HS-27A (cell line): Measurements from ENCODE around the gene FN3K.
"Not testable (repeated sequence)": the region's sequence is repeated elsewhere in the genome, so short reads cannot be mapped to it uniquely, and the experiment has no call there.

Experiments
- DNase-seq: peaks from one replicate; pipeline ENCODE4 v3.0.0-alpha.2; 2012; ENCODE audit warnings: low read depth, missing footprints

Gene FN3K

DNA sequence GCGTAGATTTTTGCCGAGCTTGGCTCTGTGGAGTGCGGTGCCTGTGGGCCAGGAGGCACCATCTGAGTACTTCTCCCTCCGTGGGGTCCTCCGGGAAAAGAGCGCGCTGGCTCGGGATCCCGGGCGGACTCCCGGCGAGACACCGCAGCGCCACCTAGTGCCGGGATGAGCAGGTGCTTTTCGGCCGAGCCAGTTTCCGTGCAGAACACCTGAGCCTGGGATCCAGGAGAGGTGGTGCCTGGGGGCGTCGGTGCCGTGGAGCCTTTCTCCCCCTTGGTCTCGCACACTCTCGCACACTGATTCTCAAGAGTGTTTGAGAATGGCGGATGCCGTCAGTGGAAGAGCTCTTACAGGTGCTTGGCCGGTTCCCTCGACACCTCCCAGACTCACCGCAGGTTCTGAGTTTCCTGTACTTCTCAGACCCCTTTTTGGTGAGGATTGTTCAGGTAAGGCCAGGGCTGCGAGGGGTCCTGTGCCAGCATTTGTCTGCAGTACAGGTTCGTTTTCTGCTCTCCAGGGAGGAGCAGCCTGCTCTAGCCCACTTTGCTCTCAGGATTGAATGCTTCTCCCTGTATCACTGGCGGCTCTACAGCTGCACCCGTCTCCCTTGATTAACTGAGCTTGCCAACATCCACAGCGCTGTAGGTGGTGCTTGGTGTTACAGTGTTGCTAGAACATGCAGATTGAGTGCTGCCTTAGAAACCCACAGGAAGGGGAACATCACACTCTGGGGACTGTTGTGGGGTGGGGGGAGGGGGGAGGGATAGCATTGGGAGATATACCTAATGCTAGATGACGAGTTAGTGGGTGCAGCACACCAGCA is 39.8 kb downstream of the FN3K start:
- DNase-seq = no peak

GRCh38 chr17:82776454-82776853 is 41.0 kb downstream of the FN3K start:
- DNase-seq = no peak

DNA sequence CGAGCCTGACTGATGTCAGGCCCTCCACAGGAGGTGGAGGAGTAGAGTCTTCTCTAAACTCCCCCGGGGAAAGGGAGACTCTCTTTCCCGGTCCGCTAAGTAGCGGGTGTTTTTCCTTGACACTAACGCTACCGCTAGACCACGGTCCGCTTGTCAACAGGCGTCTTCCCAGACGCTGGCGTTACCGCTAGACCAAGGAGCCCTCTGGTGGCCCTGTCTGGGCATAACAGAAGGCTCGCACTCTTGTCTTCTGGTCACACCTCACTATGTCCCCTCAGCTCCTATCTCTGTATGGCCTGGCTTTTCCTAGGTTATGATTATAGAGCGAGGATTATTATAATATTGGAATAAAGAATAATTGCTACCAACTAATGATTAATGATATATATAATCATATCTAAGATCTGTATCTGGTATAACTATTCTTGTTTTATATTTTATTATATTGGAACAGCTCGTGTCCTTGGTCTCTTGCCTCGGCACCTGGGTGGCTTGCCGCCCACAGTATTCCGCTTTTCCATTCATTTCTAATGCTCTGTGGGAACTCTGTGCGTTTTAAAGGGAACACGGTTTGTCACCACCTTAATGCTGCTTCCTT is 42.5 kb downstream of the FN3K start:
- DNase-seq = not testable (repeated sequence)

GRCh38 chr17:82779541-82779940 is 44.1 kb downstream of the FN3K start:
- DNase-seq = no peak

GRCh38 chr17:82780195-82780594 is 44.8 kb downstream of the FN3K start:
- DNase-seq = no peak

GRCh38 chr17:82780971-82781893 is 45.8 kb downstream of the FN3K start:
- DNase-seq = no peak

DNA sequence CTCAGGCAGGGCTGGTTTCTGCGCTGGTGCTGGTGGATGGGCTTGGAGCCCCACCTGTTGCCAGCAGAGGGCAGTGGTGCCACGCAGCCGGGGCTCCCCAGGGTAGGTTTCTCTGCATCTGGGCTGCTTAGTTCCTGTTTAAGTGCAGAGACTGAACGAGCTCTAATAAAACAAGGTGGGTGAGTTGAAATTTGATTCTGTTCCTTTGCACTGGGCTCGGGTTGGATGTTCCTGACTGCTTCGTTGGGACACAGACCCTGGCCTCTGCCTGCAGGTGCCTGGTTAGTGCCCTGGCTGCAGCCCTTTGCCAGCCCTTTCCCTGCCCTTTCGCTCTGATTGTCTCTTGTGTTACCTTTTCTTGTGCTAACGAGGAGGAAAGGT is 46.5 kb downstream of the FN3K start:
- DNase-seq = peak; percentile 23

DNA sequence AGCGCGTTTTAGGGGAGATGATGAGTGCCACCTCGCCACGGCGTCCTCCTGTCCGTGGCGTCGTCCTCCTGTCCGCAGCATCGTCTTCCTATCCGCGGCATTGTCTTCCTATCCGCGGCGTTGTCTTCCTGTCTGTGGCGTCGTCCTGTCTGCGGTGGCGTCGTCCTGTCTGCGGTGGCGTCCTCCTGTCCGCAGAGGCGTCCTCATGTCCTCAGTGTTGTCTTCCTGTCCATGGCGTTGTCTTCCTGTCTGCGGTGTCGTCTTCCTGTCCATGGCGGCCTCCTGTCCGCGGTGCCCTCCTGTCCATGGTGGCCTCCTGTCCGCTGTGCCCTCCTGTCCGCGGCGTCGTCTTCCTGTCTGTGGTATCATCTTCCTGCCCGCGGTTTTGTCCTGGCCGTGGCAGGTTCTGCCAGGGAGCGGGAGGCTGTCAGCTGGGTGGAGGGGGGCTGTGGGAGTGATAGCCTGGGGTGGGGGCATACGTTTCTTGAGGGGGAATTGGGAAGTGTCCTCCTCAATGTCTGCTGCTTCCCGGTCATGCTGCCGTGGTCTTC is 47.3 kb downstream of the FN3K start:
- DNase-seq = no peak

DNA sequence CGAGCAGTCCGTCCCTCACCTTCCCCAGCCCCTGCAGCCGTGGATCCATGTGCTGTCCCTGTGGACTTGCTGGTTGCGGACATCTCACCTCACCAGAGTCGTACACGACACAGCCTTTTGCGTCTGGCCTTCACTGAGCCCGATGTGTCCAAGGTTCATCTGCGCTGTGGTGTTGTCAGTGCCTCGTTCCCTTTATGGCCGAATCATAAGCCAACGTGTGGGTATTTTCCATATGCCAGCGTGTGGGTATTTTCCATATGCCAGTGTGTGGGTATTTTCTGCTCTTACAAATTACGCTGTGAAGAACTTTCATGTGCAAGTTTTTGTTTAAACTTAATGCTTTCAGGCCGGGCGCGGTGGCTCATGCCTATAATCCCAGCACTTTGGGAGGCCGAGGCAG is 48.1 kb downstream of the FN3K start:
- DNase-seq = no peak

- not testable (repeated sequence) for DNase-seq
Measured at GRCh38 chr17:82785581-82785980, 50.2 kb downstream of the FN3K start.

DNA sequence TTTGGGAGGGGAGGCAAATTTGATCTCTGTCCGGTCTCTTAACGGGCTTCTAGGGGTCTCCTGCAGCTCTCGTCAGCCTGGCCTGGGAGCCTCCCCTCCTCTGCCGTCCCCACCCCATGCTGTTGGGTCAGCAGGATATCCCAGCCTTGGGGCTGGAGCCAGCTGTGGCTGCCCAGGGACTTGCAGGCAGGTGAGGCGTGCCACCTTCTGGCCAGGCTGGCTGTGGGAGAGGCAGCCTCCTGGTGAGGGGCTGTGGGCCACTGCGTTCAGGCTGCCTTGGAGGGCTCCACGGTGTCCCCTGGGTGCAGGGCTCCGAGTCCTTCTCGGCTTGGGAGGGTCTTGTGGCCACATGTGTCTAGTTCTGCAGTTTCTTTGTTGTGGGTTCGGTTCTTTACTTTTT is 51.0 kb downstream of the FN3K start:
- no peak for DNase-seq

DNA sequence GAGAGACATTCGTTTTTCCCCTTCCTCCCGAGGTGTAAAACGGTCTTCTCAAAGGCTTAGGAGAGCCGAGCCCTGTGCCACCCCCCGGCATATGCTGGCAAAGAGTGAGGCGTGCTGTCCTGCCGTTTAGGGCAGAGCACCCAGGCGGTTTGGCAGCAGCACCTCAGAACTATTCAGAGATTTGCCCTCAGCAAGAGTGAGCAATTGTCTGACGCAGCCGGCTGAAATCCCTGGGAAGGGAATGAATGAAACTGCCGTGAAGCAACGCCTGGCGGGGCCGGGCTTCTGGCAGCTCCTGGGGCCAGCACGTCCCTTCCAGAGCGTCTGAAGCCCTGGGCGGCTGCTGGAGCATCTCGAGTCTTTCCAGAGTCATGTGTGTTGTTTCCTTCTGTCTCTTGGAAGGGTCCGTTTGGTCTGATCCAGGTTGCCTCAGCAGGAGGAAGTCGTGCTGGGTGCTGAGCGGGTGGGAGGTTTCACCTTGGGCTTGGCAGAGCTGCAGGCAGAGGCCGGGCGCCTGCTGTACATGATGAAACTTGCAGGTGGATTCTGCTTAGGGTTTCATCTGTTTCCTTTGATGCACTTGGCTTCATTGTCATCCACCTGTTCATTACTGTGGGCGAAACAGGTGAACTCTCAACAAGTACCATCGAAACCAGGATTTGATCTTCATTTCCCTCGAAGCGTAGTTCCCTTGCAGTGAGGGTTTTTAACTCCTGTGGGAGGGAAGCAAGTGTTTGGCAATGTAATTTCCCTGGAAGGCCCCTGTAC is 51.9 kb downstream of the FN3K start:
- no peak for DNase-seq

DNA sequence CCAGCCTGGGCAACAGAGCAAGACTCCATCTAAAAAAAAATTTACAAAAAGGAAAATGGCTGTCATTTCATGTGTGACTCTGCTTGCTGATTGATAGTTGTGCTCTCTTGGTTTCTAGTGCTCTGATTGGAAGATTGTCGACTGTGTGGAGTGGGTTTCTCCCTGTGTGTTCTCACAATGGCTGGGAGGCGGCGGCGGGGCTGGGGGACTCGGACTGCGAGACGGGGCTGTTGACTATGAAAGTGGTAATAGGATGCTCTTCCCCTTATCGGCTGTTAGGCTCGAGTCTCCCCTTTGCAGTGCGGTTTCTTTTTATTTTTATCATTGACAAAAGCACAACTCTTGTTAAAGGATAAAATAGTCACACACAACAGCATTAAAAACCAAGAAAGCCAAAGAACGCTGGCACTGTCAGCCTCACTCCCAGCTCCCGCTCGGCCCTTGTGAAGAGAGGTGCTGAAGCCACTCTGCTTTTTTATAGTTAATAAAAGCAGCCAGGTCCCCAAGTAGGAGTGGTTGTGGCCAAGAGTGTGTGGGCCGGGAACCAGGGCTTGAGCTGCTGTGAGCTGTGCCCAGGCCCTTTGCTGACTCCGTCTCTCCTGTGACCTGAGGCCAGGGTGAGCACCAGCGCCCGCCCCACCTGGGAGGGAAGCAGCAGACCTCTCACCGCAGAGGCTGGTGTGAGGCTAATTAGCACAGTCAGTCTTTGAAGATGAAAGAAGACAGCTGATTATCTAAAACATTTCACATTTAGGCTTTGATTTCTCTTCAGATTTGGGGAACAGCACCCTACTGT is 53.0 kb downstream of the FN3K start:
- DNase-seq = no peak

DNA sequence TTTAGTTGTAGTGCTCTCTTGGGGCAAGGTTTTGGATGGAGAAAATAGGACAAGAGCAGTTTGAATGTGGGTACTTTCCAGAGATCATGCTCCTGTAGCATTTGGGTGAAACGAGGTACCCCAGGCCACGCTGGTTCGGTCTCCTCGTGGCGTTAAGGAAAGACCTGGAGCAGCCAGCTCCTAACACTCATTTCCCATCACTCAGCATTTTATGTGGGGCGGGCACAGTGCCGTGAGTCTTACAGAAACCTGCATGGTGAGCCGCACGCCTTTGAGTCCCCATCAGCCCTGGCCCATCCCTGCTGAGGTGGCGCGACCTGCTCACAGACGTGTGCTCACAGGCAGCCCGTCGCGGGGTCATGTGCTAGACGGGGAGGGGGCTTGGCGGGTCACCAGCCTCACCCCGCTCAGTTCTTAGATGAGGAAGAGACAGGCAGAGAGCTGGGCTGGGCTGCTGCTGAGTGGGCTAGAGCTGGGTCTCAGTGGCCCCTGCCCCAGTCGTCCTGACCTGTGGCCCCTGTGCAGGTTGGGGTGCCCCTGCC is 53.7 kb downstream of the FN3K start:
- DNase-seq = no peak

- no peak for DNase-seq
Measured at GRCh38 chr17:82789806-82790205, 54.4 kb downstream of the FN3K start.

DNA sequence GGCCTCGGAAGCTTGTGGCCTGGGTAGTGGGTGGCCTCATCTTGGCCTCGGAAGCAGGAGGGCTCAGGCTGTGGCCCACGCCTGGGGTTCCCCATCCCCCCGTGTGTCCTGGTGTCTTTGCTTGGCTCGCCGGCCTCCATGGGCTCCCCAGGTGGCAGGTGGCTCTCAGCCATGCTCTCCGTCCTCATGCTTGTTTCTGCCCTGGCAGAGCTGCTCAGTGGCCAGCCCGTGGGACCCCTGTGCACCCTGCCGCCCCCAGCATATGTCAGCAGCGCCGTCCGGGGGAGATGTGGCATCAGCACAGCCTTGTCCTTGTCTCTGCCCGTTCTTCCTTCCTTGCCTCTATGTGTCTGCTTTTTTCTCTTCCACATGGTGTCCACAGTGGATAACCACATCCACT is 55.0 kb downstream of the FN3K start:
- no peak for DNase-seq

GRCh38 chr17:82791532-82791931 is 56.1 kb downstream of the FN3K start:
- no peak for DNase-seq

DNA sequence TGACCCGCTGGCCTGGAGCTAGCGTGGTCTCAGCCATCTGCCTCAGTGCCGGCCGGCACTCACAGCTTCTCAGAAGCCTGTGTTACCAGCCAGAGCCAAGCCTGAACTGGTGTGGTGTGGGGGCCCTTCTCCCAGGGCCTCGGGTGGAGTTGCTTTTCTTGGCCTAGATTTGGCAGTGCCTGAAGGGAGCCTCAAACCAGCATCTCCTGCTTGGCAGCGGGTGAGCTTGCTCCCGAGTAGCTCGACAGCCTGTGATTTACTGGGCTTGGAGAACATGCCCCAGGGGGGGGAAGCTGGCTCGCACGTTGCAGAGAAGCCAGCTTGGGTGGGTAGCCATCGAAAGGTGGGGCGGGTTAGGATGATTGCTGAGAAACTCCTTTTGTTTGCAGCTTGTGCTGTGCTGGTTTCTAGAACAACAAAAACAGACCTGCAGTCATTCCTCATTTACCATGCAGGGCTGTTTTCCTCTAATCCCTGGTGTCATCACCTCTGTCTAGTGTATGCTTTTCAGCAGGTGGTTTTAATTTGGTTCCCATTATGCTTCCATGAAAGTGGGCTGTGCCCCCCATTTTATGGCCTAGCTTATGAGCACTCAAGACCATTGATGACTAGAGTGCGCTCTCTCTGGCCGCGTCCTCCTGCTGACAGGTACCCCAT is 58.7 kb downstream of the FN3K start:
- no peak for DNase-seq

DNA sequence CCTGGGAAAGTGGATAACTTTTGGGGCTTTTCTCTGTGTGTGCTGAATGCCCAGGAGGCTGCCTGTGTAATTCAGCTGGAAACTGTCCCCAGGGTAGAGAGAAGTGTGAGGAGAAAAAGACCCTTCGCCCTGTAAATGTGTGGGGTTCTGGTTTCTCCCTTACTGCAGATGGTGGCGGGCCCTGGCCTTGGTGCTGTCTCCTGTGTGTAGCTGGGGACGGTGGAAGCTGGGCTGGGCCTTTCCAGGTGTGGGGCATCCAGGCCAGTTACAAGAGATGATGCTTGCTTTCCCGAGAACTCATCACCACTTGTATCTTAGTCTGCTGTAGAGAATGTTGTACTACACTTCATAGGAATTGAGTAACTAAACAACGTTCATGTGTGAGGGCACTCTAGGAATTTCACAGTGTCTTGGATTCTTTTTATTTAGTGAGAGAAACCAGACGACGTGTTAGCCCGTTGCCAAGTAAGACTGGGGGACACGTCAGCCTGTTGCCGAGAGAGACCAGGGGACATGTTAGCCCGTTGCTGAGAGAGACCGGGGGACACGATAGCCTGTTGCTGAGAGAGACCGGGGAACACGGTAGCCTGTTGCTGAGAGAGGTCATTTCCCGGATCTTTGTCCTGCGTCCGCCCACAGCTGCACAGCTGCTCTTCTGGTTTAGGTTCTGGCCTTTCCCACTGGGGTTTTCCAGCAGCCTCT is 59.5 kb downstream of the FN3K start:
- DNase-seq = no peak
